ENCODE results near the gene NELL2. TPM values are rescaled to one million over a fixed set of nuclear protein-coding genes. Genes with fewer than 3 reads are reported as not detected.

The NELL2 gene
- polyA plus RNA-seq, 3 donors = 0.09 to 0.98 (median 0.39) TPM

DNA sequence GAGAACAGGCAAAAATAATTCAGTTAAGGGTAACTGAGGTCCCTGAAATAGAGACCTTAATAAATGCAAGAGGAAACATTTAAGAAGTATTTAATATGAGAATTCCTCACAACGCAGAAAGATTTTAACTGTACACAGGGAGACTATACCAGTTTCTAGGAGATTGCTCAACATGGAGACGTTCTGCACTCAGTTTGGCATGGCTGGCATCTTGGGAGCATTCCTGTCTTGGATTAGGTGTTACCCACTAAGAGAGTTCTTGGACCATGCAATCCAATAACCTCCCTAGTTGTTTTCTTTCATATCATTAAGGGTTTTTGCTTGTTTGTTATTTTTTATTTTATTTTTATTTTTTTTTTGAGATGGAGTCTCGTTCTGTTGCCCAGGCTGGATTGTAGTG, 302.4 kb downstream of the NELL2 start:
- no peaks in the 10 kb centered on the region for H3K4me1 Mint-ChIP-seq
- no peak overlapping the region for H3K9ac ChIP-seq (ENCODE audit: insufficient read depth, low read length, poor library complexity, severe bottlenecking)
- H3K27me3 Mint-ChIP-seq (ENCODE audit: low read depth in 3 of 3) = no peaks in the 10 kb centered on the region
- 71% methylated on average over 1 of the region's 3 CpGs for WGBS (ENCODE audit: insufficient coverage)
- no peak for DNase-seq
- H3K36me3 Mint-ChIP-seq = no peaks in the 10 kb centered on the region
- no peak overlapping the region for H3K4me3 Mint-ChIP-seq
- H3K27me3 ChIP-seq (ENCODE audit: control insufficient read depth in 2 of 2, insufficient read depth in 2 of 2, low read length in 2 of 2) = no peaks in the 10 kb centered on the region
- no peaks in the 10 kb centered on the region for H3K36me3 ChIP-seq (replicated peaks in 1 of 2; ENCODE audit: control insufficient read depth in 1 of 2, insufficient read depth in 2 of 2, low read length in 2 of 2)
- peaks cover 0 to 3% (median under 1%) of the 10 kb centered on the region in 7 donors for H3K9me3 Mint-ChIP-seq
- no peaks in the 10 kb centered on the region for H3K4me1 ChIP-seq (ENCODE audit: control insufficient read depth in 1 of 2, insufficient read depth in 2 of 2, low read length in 2 of 2)
- TF ChIP-seq, protein P1, sequence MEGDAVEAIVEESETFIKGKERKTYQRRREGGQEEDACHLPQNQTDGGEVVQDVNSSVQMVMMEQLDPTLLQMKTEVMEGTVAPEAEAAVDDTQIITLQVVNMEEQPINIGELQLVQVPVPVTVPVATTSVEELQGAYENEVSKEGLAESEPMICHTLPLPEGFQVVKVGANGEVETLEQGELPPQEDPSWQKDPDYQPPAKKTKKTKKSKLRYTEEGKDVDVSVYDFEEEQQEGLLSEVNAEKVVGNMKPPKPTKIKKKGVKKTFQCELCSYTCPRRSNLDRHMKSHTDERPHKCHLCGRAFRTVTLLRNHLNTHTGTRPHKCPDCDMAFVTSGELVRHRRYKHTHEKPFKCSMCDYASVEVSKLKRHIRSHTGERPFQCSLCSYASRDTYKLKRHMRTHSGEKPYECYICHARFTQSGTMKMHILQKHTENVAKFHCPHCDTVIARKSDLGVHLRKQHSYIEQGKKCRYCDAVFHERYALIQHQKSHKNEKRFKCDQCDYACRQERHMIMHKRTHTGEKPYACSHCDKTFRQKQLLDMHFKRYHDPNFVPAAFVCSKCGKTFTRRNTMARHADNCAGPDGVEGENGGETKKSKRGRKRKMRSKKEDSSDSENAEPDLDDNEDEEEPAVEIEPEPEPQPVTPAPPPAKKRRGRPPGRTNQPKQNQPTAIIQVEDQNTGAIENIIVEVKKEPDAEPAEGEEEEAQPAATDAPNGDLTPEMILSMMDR (IDR thresholded peaks at IDR 0.05) = no peak
- H3K27ac ChIP-seq (ENCODE audit: low read depth in 1 of 2, low read length in 2 of 2) = no peak overlapping the region
- no peak overlapping the region for H3K4me3 ChIP-seq (replicated peaks in 1 of 3; ENCODE audit: low read depth in 2 of 3, low read length in 3 of 3)
- H3K79me2 ChIP-seq (ENCODE audit: insufficient read depth, low read length) = no peaks in the 10 kb centered on the region
- no peak overlapping the region for H3K27ac Mint-ChIP-seq
- H2AFZ ChIP-seq (ENCODE audit: insufficient read depth, low read depth, low read length, poor library complexity, severe bottlenecking) = no peak overlapping the region
- no peak overlapping the region for H3K4me2 ChIP-seq (replicated peaks; ENCODE audit: extremely low read depth, low read length, poor library complexity, severe bottlenecking)
- H4K20me1 ChIP-seq (ENCODE audit: insufficient read depth, low read length) = no peaks in the 10 kb centered on the region
- intact Hi-C loops (cut with micrococcal nuclease) = no loop called here
- peaks cover 0 to 4% of the 10 kb centered on the region in 2 donors for H3K9me3 ChIP-seq (replicated peaks in 1 of 2; ENCODE audit: control insufficient read depth in 1 of 2, insufficient read depth in 1 of 2, low read length in 2 of 2)

DNA sequence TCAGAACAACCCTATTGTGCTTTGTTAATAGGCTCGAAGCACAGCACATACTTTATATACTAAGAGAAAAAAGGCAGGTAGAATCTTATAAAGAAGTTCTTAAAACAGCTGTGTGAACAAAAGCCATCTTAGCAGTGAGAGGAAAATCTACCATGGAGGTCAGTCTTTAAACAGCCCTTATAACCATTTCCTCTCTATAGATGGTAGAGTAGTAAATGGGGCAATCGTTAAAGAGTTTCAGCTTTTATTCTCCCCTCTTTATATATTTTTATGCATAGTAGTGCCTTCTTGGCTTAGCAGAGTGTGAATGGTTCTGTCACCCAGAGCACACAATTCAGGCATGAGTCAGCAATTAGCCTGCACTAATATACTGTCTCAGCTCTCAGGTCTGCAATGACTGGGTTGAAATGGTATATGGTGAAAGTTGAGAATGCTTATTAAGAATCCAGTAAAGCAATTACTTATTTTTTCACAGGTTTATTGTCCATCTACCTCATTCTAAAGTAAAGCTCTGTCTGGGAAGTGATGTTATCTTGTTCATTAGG, 305.0 kb downstream of the NELL2 start:
- H3K4me1 ChIP-seq (ENCODE audit: control insufficient read depth in 1 of 2, insufficient read depth in 2 of 2, low read length in 2 of 2) = no peaks in the 10 kb centered on the region
- DNase-seq = no peak
- no peaks in the 10 kb centered on the region for H3K36me3 Mint-ChIP-seq
- H3K4me3 ChIP-seq (replicated peaks in 1 of 3; ENCODE audit: low read depth in 2 of 3, low read length in 3 of 3) = no peak overlapping the region
- no CpG with 5 or more reads among the region's 2 CpGs for WGBS (ENCODE audit: insufficient coverage)
- no peaks in the 10 kb centered on the region for H3K79me2 ChIP-seq (ENCODE audit: insufficient read depth, low read length)
- H3K9me3 Mint-ChIP-seq = peaks cover 0 to 3% (median 0%) of the 10 kb centered on the region in 7 donors
- TF ChIP-seq, protein P1 (IDR thresholded peaks at IDR 0.05) = no peak
- no peaks in the 10 kb centered on the region for H3K36me3 ChIP-seq (replicated peaks in 1 of 2; ENCODE audit: control insufficient read depth in 1 of 2, insufficient read depth in 2 of 2, low read length in 2 of 2)
- intact Hi-C loops (cut with micrococcal nuclease) = no loop called here
- H2AFZ ChIP-seq (ENCODE audit: insufficient read depth, low read depth, low read length, poor library complexity, severe bottlenecking) = no peak overlapping the region
- no peak overlapping the region for H3K27ac Mint-ChIP-seq
- H3K4me1 Mint-ChIP-seq = no peaks in the 10 kb centered on the region
- no peak overlapping the region for H3K27ac ChIP-seq (ENCODE audit: low read depth in 1 of 2, low read length in 2 of 2)
- H3K27me3 Mint-ChIP-seq (ENCODE audit: low read depth in 3 of 3) = no peaks in the 10 kb centered on the region
- no peak overlapping the region for H3K9ac ChIP-seq (ENCODE audit: insufficient read depth, low read length, poor library complexity, severe bottlenecking)
- H3K4me3 Mint-ChIP-seq = no peak overlapping the region
- H4K20me1 ChIP-seq (ENCODE audit: insufficient read depth, low read length) = no peaks in the 10 kb centered on the region
- no peaks in the 10 kb centered on the region for H3K27me3 ChIP-seq (ENCODE audit: control insufficient read depth in 2 of 2, insufficient read depth in 2 of 2, low read length in 2 of 2)
- H3K4me2 ChIP-seq (replicated peaks; ENCODE audit: extremely low read depth, low read length, poor library complexity, severe bottlenecking) = no peak overlapping the region
- peaks cover 0 to 3% of the 10 kb centered on the region in 2 donors for H3K9me3 ChIP-seq (replicated peaks in 1 of 2; ENCODE audit: control insufficient read depth in 1 of 2, insufficient read depth in 1 of 2, low read length in 2 of 2)

Data from CD14-positive monocyte (primary cell).